ENCODE results near the gene HMBS.

GRCh38 chr11:119126675-119127268, 42.1 kb downstream of the HMBS start:
- TF ChIP-seq CTCF (IDR thresholded peaks at IDR 0.05) (no peak), POLR2A (IDR thresholded peaks at IDR 0.05) (no peak)
